SW 1271 (cell line): ENCODE measurements around the gene LUC7L3.
"Not testable (repeated sequence)": the region's sequence is repeated elsewhere in the genome, so short reads cannot be mapped to it uniquely, and the experiment has no call there.

Experiments used
- DNase-seq, 2 experiments: peaks; one replicate each; lab custom pipeline; 2025; lab: John Stamatoyannopoulos, UW

Gene LUC7L3

GRCh38 chr17:50719144-50719923, at the start of gene LUC7L3:
Gene LUC7L3 (plus strand): TSS chr17:50719603. CDS start chr17:50719733, 130 bp downstream.
- peak; percentile 70 to 89 for DNase-seq

GRCh38 chr17:50672071-50672470, 47.3 kb upstream of the LUC7L3 start:
- DNase-seq, result no peak

- DNase-seq, result no peak
Measured at GRCh38 chr17:50672831-50673551, 46.4 kb upstream of the LUC7L3 start.

- DNase-seq, result no peak
Measured at GRCh38 chr17:50675190-50675589, 44.2 kb upstream of the LUC7L3 start.

GRCh38 chr17:50675627-50676026, 43.8 kb upstream of the LUC7L3 start:
- no peak for DNase-seq

- no peak for DNase-seq
Measured at GRCh38 chr17:50676065-50676975, 43.1 kb upstream of the LUC7L3 start.

GRCh38 chr17:50677851-50678375, 41.5 kb upstream of the LUC7L3 start:
- no peak for DNase-seq

- DNase-seq, result no peak
Measured at GRCh38 chr17:50679008-50679544, 40.3 kb upstream of the LUC7L3 start.

- no peak for DNase-seq
Measured at GRCh38 chr17:50680126-50680525, 39.3 kb upstream of the LUC7L3 start.

- not testable (repeated sequence) for DNase-seq
Measured at GRCh38 chr17:50680543-50681262, 38.7 kb upstream of the LUC7L3 start.

- peak; percentile 51 to 84 for DNase-seq
Measured at GRCh38 chr17:50681263-50682200, 37.9 kb upstream of the LUC7L3 start.

GRCh38 chr17:50682441-50682840, 37.0 kb upstream of the LUC7L3 start:
- DNase-seq, result no peak

- DNase-seq, result no peak
Measured at GRCh38 chr17:50682938-50683337, 36.5 kb upstream of the LUC7L3 start.

- no peak for DNase-seq
Measured at GRCh38 chr17:50683434-50684287, 35.7 kb upstream of the LUC7L3 start.

GRCh38 chr17:50684288-50684611, 35.2 kb upstream of the LUC7L3 start:
- no peak for DNase-seq

- no peak for DNase-seq
Measured at GRCh38 chr17:50684612-50685333, 34.6 kb upstream of the LUC7L3 start.

- no peak for DNase-seq
Measured at GRCh38 chr17:50685334-50685665, 34.1 kb upstream of the LUC7L3 start.

GRCh38 chr17:50685691-50686493, 33.5 kb upstream of the LUC7L3 start:
- DNase-seq, result no peak
